H1 (cell line): Measurements from ENCODE around the gene NR4A3. TPM values are rescaled to one million over a fixed set of nuclear protein-coding genes. Genes with fewer than 3 reads are reported as not detected.

Experiments
- CTCF ChIA-PET: fragments of 300-600 bp; sonication (Branson Sonifier 250); formaldehyde crosslinking; loops from one replicate; lab custom pipeline; 2021; ENCODE audit not compliant: partially characterized antibody; lab: Charles Lee
- POLR2A ChIA-PET: fragments of 300-600 bp; sonication (Branson Sonifier 250); formaldehyde crosslinking; loops from one replicate; lab custom pipeline; 2021; ENCODE audit warnings: inconsistent platforms; ENCODE audit not compliant: partially characterized antibody; lab: Charles Lee
- DNase-seq, 2 experiments: peaks; one replicate each; pipeline versions ENCODE4 v3.0.0 to v3.0.0-alpha.2; 2010 to 2022; ENCODE audit warnings: low spot score in 2 of 2, low read depth in 1 of 2, mixed read lengths in 1 of 2
- FAIRE-seq: peaks from 2 replicates; lab custom pipeline; 2011; peaks lifted over from hg19 to GRCh38; lab: Jason Lieb, UNC
- H2AFZ ChIP-seq: 2 replicates; pipeline ENCODE4 v1.8.1; 2012; ENCODE audit warnings: low read length, inconsistent platforms
- H2AK5ac ChIP-seq: 2 replicates; pipeline ENCODE4 v1.6.1; 2013; ENCODE audit warnings: low read depth, low read length
- H2BK120ac ChIP-seq: replicated peaks from 2 replicates; pipeline ENCODE3; 2013; ENCODE audit warnings: low read depth, low read length, inconsistent platforms
- H2BK12ac ChIP-seq: 2 replicates; pipeline ENCODE4 v1.6.1; 2013; ENCODE audit warnings: low read depth, low read length
- H2BK15ac ChIP-seq: 2 replicates; pipeline ENCODE4 v1.6.1; 2013; ENCODE audit warnings: low read length
- H2BK20ac ChIP-seq: 2 replicates; pipeline ENCODE4 v1.6.1; 2013; ENCODE audit warnings: low read length
- H2BK5ac ChIP-seq: 2 replicates; pipeline ENCODE4 v1.6.1; 2013; ENCODE audit warnings: low read depth, low read length
- H3K14ac ChIP-seq: 2 replicates; pipeline ENCODE4 v1.6.1; 2013; ENCODE audit warnings: inconsistent platforms; ENCODE audit not compliant: insufficient read length
- H3K18ac ChIP-seq: 2 replicates; pipeline ENCODE4 v1.6.1; 2013; ENCODE audit warnings: low read length; ENCODE audit errors: extremely low read depth
- H3K23ac ChIP-seq: 2 replicates; pipeline ENCODE4 v1.6.1; 2013; ENCODE audit warnings: inconsistent platforms; ENCODE audit not compliant: insufficient read length
- H3K23me2 ChIP-seq: 2 replicates; pipeline ENCODE4 v1.6.1; 2013; ENCODE audit warnings: low read depth, low read length
- H3K27ac ChIP-seq: 2 replicates; pipeline ENCODE4 v1.6.1; 2011; ENCODE audit warnings: low read depth, low read length, inconsistent platforms
- H3K27me3 ChIP-seq, 4 experiments: replicated peaks in 1 of 4; 1 replicate in 1 of 4; 2 replicates in 3 of 4; pipeline versions ENCODE4 v1.6.1 to v1.8.1; 2011 to 2013; ENCODE audit warnings: low read length in 3 of 4, mild to moderate bottlenecking in 3 of 4, inconsistent platforms in 2 of 4, mixed read lengths in 2 of 4, moderate library complexity in 1 of 4; ENCODE audit not compliant: control insufficient read depth in 3 of 4, insufficient read depth in 3 of 4; ENCODE audit errors: extremely low read depth in 1 of 4
- H3K36me3 ChIP-seq, 4 experiments: 2 replicates each; pipeline versions ENCODE4 v1.6.1 to v1.8.1; 2011 to 2013; ENCODE audit warnings: mild to moderate bottlenecking in 4 of 4, low read length in 3 of 4, moderate library complexity in 2 of 4, control low read depth in 1 of 4, inconsistent platforms in 1 of 4; ENCODE audit not compliant: insufficient read depth in 4 of 4, control insufficient read depth in 2 of 4
- H3K4ac ChIP-seq: replicated peaks from 2 replicates; pipeline ENCODE3; 2013; ENCODE audit warnings: low read length, low read depth, mixed read lengths, inconsistent platforms; ENCODE audit not compliant: insufficient read length
- H3K4me1 ChIP-seq, 4 experiments: replicated peaks in 1 of 4; 1 replicate in 1 of 4; 2 replicates in 3 of 4; pipeline versions ENCODE4 v1.6.1 to v1.8.1; 2011 to 2013; ENCODE audit warnings: low read length in 3 of 4, inconsistent platforms in 2 of 4, mixed read lengths in 1 of 4; ENCODE audit not compliant: insufficient read depth in 4 of 4, control insufficient read depth in 3 of 4
- H3K4me2 ChIP-seq, 2 experiments: 2 replicates each; pipeline versions ENCODE4 v1.6.1 to v1.8.1; 2011 to 2013; ENCODE audit warnings: low read depth in 2 of 2, low read length in 2 of 2, control low read depth in 1 of 2, inconsistent platforms in 1 of 2, mild to moderate bottlenecking in 1 of 2; ENCODE audit not compliant: insufficient read depth in 1 of 2
- H3K4me3 ChIP-seq, 4 experiments: fragments of 200-600, 300-600 bp in 1 of 4; sonication (generic), shearing (Covaris generic), sonication (Bioruptor Twin) in 1 of 4; 2 replicates each; pipeline versions ENCODE4 v1.5.1 to v1.8.1; 2011 to 2016; ENCODE audit warnings: low read length in 4 of 4, low read depth in 3 of 4, control low read depth in 2 of 4, inconsistent platforms in 2 of 4, mild to moderate bottlenecking in 2 of 4, mixed read lengths in 1 of 4, moderate library complexity in 1 of 4; ENCODE audit not compliant: insufficient read depth in 2 of 4; ENCODE audit errors: extremely low read depth in 1 of 4
- H3K56ac ChIP-seq: replicated peaks from 2 replicates; pipeline ENCODE3; 2013; ENCODE audit warnings: low read depth, mild to moderate bottlenecking, mixed read lengths, low read length, inconsistent platforms; ENCODE audit not compliant: insufficient read length
- H3K79me1 ChIP-seq: 2 replicates; pipeline ENCODE4 v1.6.1; 2013; ENCODE audit warnings: low read depth, low read length, control low read depth
- H3K79me2 ChIP-seq, 2 experiments: 2 replicates each; pipeline versions ENCODE4 v1.6.1 to v1.8.1; 2012 to 2013; ENCODE audit warnings: low read length in 2 of 2, mild to moderate bottlenecking in 2 of 2, inconsistent platforms in 1 of 2; ENCODE audit not compliant: insufficient read depth in 2 of 2, control insufficient read depth in 1 of 2
- H3K9ac ChIP-seq, 4 experiments: replicated peaks in 1 of 4; 1 replicate in 1 of 4; 2 replicates in 3 of 4; pipeline versions ENCODE4 v1.6.1 to v1.8.1; 2011 to 2013; ENCODE audit warnings: low read depth in 3 of 4, low read length in 3 of 4, control low read depth in 2 of 4, mild to moderate bottlenecking in 2 of 4, moderate library complexity in 2 of 4, inconsistent platforms in 1 of 4; ENCODE audit errors: extremely low read depth in 1 of 4
- H3K9me3 ChIP-seq, 2 experiments: 2 replicates each; pipeline versions ENCODE4 v1.6.1 to v1.8.1; 2012 to 2013; ENCODE audit warnings: mild to moderate bottlenecking in 2 of 2, moderate library complexity in 2 of 2, control low read depth in 1 of 2, inconsistent platforms in 1 of 2, low read depth in 1 of 2, low read length in 1 of 2, mixed read lengths in 1 of 2; ENCODE audit not compliant: insufficient read depth in 2 of 2
- H4K20me1 ChIP-seq, 2 experiments: replicated peaks in 1 of 2; 2 replicates each; pipeline versions ENCODE3 to v1.8.1; 2011 to 2013; ENCODE audit warnings: inconsistent platforms in 2 of 2, low read length in 2 of 2, mild to moderate bottlenecking in 1 of 2; ENCODE audit not compliant: insufficient read depth in 2 of 2, control insufficient read depth in 1 of 2
- H4K5ac ChIP-seq: 2 replicates; pipeline ENCODE4 v1.6.1; 2013; ENCODE audit warnings: low read length, low read depth, mixed read lengths, inconsistent platforms; ENCODE audit not compliant: insufficient read length
- H4K8ac ChIP-seq: 2 replicates; pipeline ENCODE4 v1.8.0; 2013; ENCODE audit warnings: mild to moderate bottlenecking, moderate library complexity, low read length, inconsistent platforms; ENCODE audit not compliant: insufficient read depth; ENCODE audit errors: extremely low read depth
- H4K91ac ChIP-seq: replicated peaks from 2 replicates; pipeline ENCODE3; 2013; ENCODE audit warnings: low read length, mixed read lengths, inconsistent platforms; ENCODE audit not compliant: insufficient read length
- CHD1 ChIP-seq: IDR thresholded peaks from 2 replicates; pipeline ENCODE4 v1.6.1; 2012; ENCODE audit warnings: low read depth, low read length, improper control_type of control experiment
- CTBP2 ChIP-seq: IDR thresholded peaks from 2 replicates; pipeline ENCODE4 v1.7.0; 2011; ENCODE audit warnings: borderline replicate concordance, mild to moderate bottlenecking, moderate library complexity, mixed read lengths, low read length; ENCODE audit not compliant: insufficient read depth, insufficient read length
- E2F6 ChIP-seq: IDR thresholded peaks from 2 replicates; pipeline ENCODE4 v1.6.1; 2012; ENCODE audit warnings: inconsistent platforms
- MAFK ChIP-seq: IDR thresholded peaks from 2 replicates; pipeline ENCODE4 v1.6.1; 2012; ENCODE audit warnings: low read depth, mild to moderate bottlenecking, improper control_type of control experiment, low read length
- WGBS, 2 experiments: shearing (Covaris generic) in 1 of 2; methylation state at CpG; one replicate each; pipeline versions ENCODE4 v1.1.6 to v1.1.7; 2013 to 2015; ENCODE audit warnings: low lambda C conversion rate in 2 of 2, mixed read lengths in 2 of 2, inconsistent platforms in 1 of 2, low coverage in 1 of 2, missing lambda C conversion rate in 1 of 2; ENCODE audit not compliant: insufficient replicate concordance in 2 of 2, insufficient coverage in 1 of 2, insufficient read length in 1 of 2; ENCODE audit errors: extremely low coverage in 1 of 2, missing lambda C conversion rate in 1 of 2; 5-methylcytosine and 5-hydroxymethylcytosine counted together
- long read RNA-seq, 2 experiments: library from RNA in 1 of 2; library from capped mRNA in 1 of 2; stranded (forward); transcript quantifications; one replicate each; pipeline ENCODE4 v2.0.0, GENCODE V29; 2021; ENCODE audit warnings: inconsistent platforms in 1 of 2
- polyA minus RNA-seq, 3 experiments: library from RNA; depleted of rRNA, polyadenylated mRNA; stranded (reverse); fragments of >200 nt; gene quantifications; 1 replicate in 2 of 3; 2 replicates in 1 of 3; pipeline ENCODE4 v1.2.3, GENCODE V29; 2011
- polyA plus RNA-seq, 7 experiments: library from polyadenylated mRNA; depleted of rRNA in 3 of 7; stranded (reverse) in 5 of 7; unstranded in 2 of 7; fragments of >200 nt in 5 of 7; fragments of 200-250 nt in 2 of 7; gene quantifications; 1 replicate in 5 of 7; 2 replicates in 1 of 7; 4 replicates in 1 of 7; pipeline versions ENCODE4 v1.2.1 to v1.2.3, GENCODE V29; 2011 to 2013; ENCODE audit warnings: missing spikeins in 2 of 7, mixed read lengths in 2 of 7
- total RNA-seq: library from RNA; stranded (reverse); fragmentation: NEBNext Ultra II Directional; extraction: Animal tissue kit (Norgen Biotek cat#: 25700); gene quantifications from 2 replicates; pipeline ENCODE4 v1.2.1, GENCODE V29; 2021
- TF ChIP-seq, protein P1 (sequence below): IDR thresholded peaks from 2 replicates; pipeline ENCODE4 v1.6.1; 2012; ENCODE audit warnings: low read length, inconsistent platforms

Gene NR4A3
- 0.23 and 0.30 TPM in 2 replicates for total RNA-seq
- 0.05 and 0.06 TPM in 2 replicates for polyA plus RNA-seq (2011; rRNA removed)
- polyA plus RNA-seq (2011; cell fraction: cytosol; rRNA removed), result 0.05 TPM
- 0.23 TPM for polyA plus RNA-seq (2011; cell fraction: nucleus; rRNA removed)
- polyA plus RNA-seq (2012, experiment 1 of 2), result 0.04 to 0.11 TPM (median 0.07 TPM) in 4 replicates
- polyA plus RNA-seq (2012, experiment 2 of 2), result 0.04 TPM
- 0.14 TPM for polyA plus RNA-seq (2013, experiment 1 of 2)
- 0.13 TPM for polyA plus RNA-seq (2013, experiment 2 of 2)
- 0.16 TPM in 1 of 2 replicates, not detected in the other for polyA minus RNA-seq (2011; rRNA and poly(A)+ RNA removed)
- polyA minus RNA-seq (2011; cell fraction: cytosol; rRNA and poly(A)+ RNA removed), result 0.29 TPM
- polyA minus RNA-seq (2011; cell fraction: nucleus; rRNA and poly(A)+ RNA removed), result 0.30 TPM
- long read RNA-seq, experiment 1, result 0 reads
- long read RNA-seq, experiment 2, result 0 reads

- Histone ChIP-seq H2BK12ac (no peak within 1 kb of the TSS), H4K8ac (no peak within 1 kb of the TSS), H2BK20ac (no peak within 1 kb of the TSS; the same call in 1 of the 2 replicates), H3K23me2 (peaks cover 43% of the 10 kb centered on the region), H3K4me3 (peak within 1 kb of the TSS; percentile 65 to 83 (median 67)), H3K23ac (no peak within 1 kb of the TSS), H2AK5ac (no peak within 1 kb of the TSS), H2AFZ (peak within 1 kb of the TSS; percentile 37; the same call in 1 of the 2 replicates), H3K79me2 (peaks cover 0 to 6% of the 10 kb centered on the region in 2 experiments; a peak in 1 of 4 replicates), H3K27ac (no peak within 1 kb of the TSS), H3K14ac (no peak within 1 kb of the TSS), H3K4me1 (peaks cover 0 to 29% (median 13%) of the 10 kb centered on the region in 4 experiments; a peak in 6 of 7 replicates), H3K18ac (no peak within 1 kb of the TSS), H3K27me3 (peaks cover 36 to 65% (median 60%) of the 10 kb centered on the region in 4 experiments), H4K5ac (no peak within 1 kb of the TSS), H4K91ac (no peak within 1 kb of the TSS), H3K36me3 (no peaks in the 10 kb centered on the region), H2BK5ac (no peak within 1 kb of the TSS), H3K56ac (no peak within 1 kb of the TSS), H3K9ac (peak within 1 kb of the TSS in 1 of 4 experiments; percentile 2; a peak in 3 of 7 replicates), H3K4ac (no peak within 1 kb of the TSS), H3K4me2 (peak within 1 kb of the TSS; percentile 99 to 100), H3K79me1 (0 out of 2 replicates have a peak, but pooled peaks cover 3% of the 10 kb centered on the region), H3K9me3 (no peaks in the 10 kb centered on the region), H4K20me1 (peaks cover 6 to 10% of the 10 kb centered on the region in 2 experiments), H2BK15ac (peak within 1 kb of the TSS; percentile 72; the same call in 1 of the 2 replicates), H2BK120ac (no peak within 1 kb of the TSS)
- CTCF ChIA-PET, result interaction anchor here (0.6 to 1.4 kb wide), 7 partner anchors 12 to 259 kb away, joined by 3 to 4 read pairs (median 3); no protein-coding TSS in a partner anchor
- peak in 1 of 2 experiments; percentile 85 for DNase-seq
- POLR2A ChIA-PET, result interaction anchor here (0.6 to 1.4 kb wide), 3 partner anchors 37 to 387 kb away, joined by 3 to 5 read pairs (median 4); partner anchors contain the start of gene STX17
- no peak for FAIRE-seq
- 1% methylated on average over 43 of the region's 75 CpGs; no CpG with 5 or more reads in 1 of the 2 experiments for WGBS, 2 experiments
- no peak for TF ChIP-seq E2F6
- TF ChIP-seq CTBP2, result peak; percentile 66
- no peak for TF ChIP-seq MAFK
- TF ChIP-seq, protein P1, sequence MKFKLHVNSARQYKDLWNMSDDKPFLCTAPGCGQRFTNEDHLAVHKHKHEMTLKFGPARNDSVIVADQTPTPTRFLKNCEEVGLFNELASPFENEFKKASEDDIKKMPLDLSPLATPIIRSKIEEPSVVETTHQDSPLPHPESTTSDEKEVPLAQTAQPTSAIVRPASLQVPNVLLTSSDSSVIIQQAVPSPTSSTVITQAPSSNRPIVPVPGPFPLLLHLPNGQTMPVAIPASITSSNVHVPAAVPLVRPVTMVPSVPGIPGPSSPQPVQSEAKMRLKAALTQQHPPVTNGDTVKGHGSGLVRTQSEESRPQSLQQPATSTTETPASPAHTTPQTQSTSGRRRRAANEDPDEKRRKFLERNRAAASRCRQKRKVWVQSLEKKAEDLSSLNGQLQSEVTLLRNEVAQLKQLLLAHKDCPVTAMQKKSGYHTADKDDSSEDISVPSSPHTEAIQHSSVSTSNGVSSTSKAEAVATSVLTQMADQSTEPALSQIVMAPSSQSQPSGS, result peak; percentile 52; the same call in 1 of the 2 replicates
- TF ChIP-seq CHD1, result no peak
Measured at GRCh38 chr9:99821396-99822108, at the start of gene NR4A3. TSS of gene NR4A3 (plus strand) at chr9:99821885. CDS start at chr9:99828043, 6,158 bp downstream.
